Dermis microvascular lymphatic vessel endothelial cell (primary cell): ENCODE results near the gene TH. TPM values are rescaled to one million over a fixed set of nuclear protein-coding genes. Genes with fewer than 3 reads are reported as not detected.

Experiments
- DNase-seq, 2 donors: peaks; one replicate each; pipeline versions ENCODE4 v3.0.0 to v3.0.0-alpha.2; 2010; ENCODE audit warnings: low read depth in 2 of 2
- total RNA-seq: library from RNA; depleted of rRNA; stranded (reverse); fragments of >200 nt; gene quantifications from 2 replicates; pipeline ENCODE4 v1.2.1, GENCODE V29; 2014

Gene TH
- total RNA-seq, 1 donor from 2014 or later = 0.13 TPM

DNA sequence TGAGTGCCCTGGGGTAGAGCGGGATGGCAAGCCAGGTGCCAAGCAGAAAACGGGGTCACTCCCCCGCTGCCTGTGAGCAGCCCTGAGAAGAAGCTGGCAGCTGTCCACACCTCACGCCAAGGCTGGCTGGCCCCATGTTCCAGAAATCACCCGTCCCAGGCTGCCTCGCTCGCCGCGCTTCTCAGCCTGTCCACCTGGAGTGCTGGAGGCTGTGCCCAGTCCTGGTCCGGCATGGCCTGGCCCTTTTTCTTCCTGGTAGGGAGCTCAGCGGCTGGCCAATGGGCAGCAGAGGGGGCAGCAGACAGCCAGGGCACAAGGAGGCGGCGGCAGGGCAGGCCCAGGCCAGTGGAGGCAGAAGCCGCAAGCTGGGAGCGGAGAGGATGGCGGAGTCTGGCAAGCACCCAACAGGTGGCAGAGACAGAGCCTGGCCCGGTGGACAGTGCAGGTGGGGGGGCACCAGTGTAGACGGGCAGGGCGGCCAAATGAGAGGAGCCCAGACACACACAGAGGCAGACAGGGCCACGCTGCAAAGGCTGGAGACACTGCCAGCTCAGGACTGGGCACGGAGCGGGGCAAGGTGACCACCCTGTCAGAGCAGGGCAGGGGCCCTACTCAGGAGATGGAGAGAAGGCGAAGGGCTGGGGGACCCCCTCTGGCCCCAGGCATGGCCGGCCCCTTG lies 37.2 kb upstream of the TH start:
- DNase-seq = no peak

- DNase-seq = no peak
Measured at GRCh38 chr11:2207773-2208621, 36.4 kb upstream of the TH start.

DNA sequence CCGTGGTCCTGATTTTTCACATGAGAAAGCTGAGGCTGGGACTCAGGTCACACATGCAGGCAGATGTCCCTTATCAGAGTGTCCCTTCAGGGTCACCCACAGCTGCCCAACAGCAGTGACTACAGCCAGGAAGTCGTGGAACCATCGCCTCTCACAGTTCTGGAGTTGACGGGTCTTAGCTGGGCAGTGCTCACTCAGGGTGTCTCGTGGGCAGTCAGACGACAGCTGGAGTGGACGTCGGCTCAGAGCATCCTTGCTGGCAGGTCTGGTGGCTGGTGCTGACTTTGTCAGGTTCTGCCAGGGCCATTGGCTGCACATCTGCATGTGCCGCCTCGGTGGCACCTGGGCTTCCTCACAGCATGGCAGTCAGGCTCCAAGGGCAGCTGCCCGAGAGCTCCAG lies 35.6 kb upstream of the TH start:
- DNase-seq = no peak

GRCh38 chr11:2205981-2206690 lies 34.5 kb upstream of the TH start:
- no peak for DNase-seq

GRCh38 chr11:2205214-2205720 lies 33.7 kb upstream of the TH start:
- DNase-seq = no peak

DNA sequence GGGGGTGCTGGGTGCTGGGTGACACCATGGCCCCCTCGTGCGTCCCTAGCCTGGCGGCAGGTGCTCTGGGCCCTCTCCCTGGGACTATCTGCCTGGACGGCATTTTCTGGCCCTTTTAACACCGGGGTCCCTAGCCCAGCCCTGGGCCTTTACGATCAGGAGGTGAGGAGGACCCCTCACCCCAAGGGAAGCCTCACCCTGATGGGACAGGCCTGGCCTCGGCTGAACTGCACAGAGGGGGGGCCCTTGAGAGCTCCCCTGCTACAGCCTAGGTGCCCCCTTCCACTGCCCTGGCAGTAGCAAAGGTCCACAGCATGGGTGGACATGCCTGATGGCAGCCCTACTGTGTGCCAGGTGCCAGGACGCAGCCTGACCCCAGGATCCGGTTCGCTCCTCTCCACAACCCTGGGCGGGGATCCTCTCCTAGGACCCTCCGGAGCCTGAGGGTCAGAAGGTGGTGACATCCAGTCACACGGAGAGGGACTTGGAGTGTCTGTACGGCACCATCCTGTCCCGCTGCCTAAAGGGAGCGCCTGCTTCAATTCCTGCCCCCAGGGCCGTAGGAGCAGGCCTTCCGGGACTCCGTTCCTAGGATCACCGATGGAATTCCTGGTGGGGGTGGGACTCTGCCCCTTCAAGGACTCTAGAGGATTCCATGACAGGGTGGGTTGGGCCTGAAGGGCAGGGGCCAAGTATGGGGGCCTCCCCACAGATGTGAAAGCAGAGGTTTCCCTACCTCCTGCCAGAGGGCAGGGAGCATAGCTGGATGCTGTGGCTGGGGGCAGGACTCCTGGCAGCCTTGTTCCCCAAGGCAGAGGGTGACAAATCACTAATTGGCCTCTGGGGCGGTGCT lies 33.0 kb upstream of the TH start:
- DNase-seq = no peak

DNA sequence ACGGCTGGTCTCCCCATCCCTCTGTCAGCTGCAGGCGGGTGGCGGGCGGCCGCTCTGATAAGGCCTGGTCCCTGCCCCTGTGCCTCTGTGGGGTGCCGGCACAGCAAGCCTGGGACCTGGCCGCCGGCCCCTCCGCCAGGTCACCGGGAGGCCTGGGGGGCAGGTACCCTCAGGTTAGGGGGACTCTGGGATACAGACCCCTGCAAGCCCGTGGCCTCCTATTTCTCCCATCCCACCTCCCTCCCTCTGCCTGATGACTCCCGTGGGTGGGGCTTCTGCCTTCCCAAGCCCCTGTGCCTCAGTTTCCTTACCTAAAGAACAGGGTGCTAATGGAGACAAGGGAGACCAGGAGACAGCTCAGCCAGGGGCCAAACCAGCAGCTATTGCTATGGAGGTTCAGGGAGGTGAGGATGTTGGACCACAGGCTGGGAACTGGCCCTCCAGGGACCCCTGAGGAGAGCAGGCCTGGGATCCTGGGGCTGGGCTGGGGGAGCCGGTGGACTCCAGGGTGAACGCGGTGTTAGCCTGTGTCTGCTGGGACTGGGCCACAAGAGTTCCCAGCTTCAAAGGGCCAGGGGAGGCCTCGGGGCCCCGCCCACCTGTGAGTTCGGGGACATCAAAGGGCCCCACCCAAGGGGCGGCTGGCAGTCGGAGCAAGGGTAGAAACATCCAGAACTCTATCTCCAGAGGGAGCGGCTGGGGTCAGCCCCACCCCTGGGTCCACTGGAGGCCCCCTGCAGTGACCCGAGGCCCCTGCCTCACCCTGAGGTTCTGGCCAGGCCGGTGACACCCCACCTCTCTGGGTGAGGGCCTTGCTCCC lies 32.0 kb upstream of the TH start:
- no peak for DNase-seq

DNA sequence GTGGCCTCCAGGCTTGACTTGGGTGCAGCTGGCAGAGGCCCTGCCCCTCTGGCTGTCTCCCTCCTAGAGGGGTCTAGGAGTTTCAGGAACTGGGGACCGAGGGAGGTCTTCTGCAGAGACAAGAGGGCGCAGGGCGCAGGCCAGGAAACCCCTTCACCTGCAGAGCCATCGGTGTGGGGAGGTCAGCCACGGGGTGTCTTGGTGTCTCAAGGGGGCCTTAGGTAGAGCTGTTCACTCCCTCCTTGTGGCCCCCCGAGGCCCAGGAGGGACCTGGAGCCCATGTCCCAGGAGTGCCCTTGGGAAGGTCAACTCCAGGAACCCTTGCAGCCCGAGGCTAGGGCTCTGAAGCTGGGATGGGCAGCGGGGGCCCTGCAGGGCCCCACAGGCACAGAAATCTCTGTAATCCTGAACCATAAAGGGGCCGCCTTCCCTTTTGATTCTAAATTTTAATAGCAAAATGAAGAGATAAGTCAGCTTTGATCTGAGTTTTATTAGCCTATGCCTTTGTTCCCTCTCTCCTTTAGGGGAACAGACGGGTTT lies 31.4 kb upstream of the TH start:
- DNase-seq = no peak

DNA sequence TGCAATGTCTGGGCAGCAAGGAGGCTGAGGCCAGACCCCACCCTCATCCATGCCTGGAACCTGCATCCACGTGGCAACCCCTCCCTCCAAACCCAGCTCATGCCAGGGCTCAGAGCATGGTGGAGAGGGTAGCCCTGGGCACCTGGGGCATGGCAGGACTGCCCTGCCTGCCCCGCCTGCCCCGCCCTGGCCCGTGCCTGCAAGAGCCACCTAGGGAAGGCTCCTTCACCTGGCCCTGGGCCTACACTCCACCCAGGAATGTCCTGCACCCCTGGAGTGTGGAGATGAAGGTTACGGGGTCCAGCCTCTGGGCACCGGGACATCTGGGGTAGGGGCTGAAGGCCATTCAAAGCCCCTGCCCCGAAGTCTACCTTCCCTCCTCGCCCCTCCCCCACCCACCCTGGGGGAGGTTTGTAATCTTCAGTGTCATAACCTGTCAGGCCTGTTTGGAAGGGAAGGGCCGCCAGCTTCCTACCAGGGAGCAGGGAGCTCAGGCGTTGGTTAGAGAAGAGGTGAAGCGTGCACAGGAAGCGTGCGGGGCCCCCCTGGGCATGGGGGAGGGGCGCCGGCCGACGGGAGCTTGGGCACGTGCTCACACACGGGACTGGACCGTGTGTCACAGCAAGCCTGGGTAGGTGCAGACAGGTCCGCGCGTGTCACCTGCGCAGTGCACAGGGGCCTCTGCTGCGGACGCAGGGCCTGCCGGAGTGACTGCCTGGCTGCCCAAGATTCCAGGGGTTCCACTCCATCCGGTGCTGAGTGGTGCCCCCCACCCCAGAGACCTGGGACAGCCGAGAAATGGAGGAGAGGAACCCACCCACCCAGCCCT lies 30.7 kb upstream of the TH start:
- DNase-seq = no peak

- no peak for DNase-seq
Measured at GRCh38 chr11:2201542-2201941, 29.9 kb upstream of the TH start.

- DNase-seq = no peak
Measured at GRCh38 chr11:2200957-2201519, 29.4 kb upstream of the TH start.

DNA sequence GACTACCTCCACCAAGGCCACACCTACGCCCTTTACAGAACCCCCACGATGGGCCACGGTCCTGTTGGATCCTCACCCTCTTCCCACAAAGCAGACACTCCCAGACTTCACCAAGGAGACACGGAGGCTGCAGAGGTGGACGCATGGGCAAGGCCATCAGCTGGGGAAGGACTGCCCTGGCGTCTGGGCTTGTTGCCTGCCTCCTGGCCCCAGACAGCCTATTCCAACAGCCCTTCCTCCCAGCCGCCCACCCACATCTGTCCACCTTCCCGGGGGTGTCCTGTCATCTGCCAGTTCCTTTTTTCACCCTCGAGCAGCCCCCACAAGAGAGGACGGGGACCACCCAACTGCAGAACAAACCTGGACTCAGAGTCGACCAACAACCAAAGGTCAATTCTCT lies 28.9 kb upstream of the TH start:
- DNase-seq = no peak

DNA sequence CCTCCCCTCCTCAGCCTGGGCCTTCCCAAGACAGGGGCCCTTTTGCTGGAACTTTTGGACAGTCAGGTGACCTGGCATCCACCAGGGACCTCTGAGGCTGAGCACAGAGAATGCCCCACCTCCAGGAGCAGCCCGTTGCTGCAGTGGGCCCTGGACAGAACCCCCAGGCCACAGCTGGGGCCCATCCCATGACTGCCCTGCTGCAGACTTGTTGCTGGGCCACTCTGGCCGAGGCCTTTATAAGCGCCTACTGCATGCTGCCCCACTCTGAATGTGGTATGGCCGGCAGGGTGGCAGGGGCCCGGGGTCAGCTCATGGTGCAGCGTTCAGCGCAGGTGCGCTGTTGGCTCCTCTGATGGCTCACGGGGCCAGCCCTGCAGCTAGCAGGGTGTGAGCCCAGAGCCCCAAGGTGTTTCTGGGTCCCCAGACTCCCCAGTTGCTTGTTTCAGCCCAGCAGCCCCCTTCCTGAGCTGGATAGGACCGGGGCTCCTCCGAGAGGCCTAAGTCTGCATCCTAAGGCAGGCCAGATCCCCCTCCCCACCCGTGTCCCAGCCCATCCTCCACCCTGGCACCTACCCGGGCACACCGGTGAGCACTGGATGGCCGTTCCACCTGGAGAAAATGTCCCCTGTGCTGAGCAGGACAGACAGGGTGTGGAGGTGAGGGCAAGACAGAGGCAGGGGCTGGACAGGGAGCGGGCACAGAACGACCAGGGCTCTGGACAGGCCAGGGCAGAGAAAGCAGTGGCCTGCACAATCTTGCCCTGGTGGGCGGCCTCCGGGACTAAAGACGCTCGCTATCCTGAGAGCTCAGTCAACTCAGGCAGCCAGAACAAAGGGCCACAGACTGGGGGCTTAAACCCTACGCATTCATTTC lies 28.1 kb upstream of the TH start:
- no peak for DNase-seq

DNA sequence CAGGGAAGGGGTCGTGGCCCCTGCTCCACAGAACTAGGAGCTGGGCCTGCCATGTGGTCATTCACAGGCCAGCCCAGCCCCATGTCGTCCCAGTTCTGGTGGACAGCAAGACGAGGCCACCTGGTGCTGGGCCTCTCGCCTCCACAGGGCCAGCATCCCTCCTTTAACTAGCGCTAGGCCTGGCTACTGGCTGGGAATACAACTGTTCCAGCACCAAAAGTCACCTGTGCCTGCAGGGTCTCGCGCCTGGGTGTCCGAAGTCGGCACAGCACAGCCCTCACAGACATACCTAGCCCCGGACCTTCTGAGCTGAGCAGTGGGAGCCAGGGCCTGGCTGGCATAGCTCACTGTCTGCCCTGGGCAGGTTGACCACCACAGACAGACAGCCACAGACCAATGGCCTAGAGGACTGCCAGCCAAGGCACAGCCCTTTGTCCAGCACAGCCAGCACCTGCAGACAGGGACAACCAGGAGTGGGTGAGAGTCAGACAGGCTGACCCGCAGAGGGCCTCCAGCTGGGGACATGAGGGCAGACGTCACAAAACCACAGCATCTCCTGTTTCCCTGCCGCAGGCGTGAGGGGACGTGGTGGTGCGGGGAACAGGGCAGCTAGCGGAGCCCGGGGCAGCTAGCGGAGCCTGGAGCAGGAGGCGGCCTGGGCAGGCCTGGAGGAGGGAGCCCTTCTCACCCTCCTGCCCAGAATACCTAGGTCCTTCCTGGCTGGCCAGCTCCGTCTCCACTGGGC lies 27.2 kb upstream of the TH start:
- no peak for DNase-seq

- no peak for DNase-seq
Measured at GRCh38 chr11:2197771-2198520, 26.3 kb upstream of the TH start.

DNA sequence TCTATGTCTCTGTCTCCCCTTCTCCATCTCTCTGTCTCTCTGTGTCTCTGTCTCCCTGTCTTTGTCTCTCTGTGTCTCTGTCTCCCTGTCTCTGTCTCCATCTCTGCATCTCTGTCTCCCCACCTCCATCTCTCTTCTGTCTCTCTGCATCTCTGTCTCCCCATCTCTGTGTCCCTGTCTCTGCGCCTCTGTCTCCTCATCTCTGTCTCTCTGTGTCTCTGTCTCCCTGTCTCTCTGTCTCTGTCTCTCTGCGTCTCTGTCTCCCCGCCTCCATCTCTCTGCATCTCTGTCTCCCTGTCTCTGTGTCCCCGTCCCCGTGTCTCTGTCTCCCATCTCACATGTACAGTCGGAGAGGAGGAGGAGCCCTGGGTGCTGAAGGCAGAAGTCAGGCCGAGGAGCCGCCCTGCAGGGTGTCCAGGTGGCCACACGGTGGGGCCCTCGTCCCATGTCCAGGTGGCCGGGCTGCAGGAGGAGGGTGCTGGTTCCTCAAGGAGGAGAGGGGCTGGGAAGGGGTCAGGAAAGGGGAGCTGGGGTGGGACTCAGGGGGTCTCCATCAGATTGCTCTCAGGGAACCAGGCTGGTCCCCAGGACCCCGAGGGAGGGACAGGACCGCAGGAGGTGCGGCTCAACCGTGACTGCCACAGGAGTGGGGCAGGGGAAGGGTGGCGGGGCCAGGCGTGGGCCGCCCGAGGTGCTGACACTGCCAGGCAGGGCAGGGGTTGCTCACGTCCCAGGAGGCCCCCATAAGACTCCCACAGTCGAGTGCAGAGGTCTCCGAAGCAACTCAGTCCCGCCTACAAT lies 25.6 kb upstream of the TH start:
- DNase-seq = peak in 1 of 2 donors; percentile 65
